Hepatocyte (in vitro differentiated cells): ENCODE data around the gene BRINP2.

Source experiments
- CTCF ChIP-seq: fragments of 200-600 bp; sonication (generic); IDR thresholded peaks from 2 replicates; pipeline ENCODE4 v1.5.1; 2016; ENCODE audit warnings: antibody characterized with exemption, mild to moderate bottlenecking; ENCODE audit not compliant: poor library complexity
- EZH2 ChIP-seq: fragments of 200-600 bp; sonication (generic); IDR thresholded peaks from 2 replicates; pipeline ENCODE4 v1.6.1; 2016; ENCODE audit warnings: antibody characterized with exemption, mild to moderate bottlenecking, borderline replicate concordance

GRCh38 chr1:177287270-177287669 lies 116.5 kb downstream of the BRINP2 start:
- TF ChIP-seq CTCF (no peak), EZH2 (no peak)
